IPS-NIHi7 (cell line): ENCODE results near the gene MIOS.
A peak's percentile ranks its signal among the peaks of the same experiment; 100 is the strongest.

ENCODE experiments used
- DNase-seq: peaks from one replicate; pipeline ENCODE4 v3.0.0; 2012; ENCODE audit warnings: mixed read lengths; ENCODE audit errors: extremely low spot score

The MIOS gene

DNA sequence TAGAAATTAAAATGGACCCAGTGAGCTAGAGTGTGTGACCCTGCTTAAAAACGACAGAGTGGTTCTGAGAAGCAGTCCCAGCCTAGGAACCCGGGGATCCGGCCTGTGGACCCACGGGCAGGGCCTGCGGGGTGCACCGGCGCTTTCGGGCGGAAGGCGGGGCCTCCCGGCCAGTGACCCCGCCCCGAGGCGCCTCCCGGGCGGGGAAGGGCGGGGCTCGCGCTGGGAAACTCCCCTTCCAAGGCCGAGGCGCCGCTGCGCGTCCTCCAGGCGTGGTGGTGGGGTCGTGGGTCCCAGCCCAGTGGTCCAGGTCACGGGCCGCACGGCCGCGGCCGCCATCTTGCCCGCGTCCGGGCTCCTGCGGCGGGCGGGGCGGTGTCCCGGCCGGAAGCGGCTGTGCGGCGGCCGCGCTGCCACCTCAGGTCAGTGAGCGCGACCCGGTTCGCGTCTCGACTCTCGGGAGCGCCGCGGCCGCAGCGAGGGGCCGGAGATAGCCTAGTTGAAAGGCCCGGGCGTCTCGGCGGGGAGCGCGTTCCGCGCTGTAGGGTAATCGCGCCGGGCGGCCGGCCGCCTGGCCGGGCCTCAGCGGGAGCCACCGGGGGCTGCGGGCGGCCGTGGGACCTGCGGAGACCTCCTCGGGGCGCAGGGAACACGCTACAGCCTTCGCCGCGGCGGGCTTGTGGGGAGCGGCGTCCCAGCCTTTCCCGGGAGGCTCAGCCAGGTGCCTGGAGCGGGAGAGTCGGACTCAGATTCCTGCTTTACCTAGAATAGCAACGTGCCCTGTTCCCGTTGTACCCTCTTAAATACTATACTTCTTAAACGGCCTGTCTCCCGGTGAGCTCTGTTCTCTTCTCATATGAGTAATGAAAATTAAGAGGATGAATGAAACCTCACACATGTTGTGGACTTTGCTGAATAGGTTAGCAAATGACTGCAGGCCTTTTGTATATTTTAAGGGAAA, at the start of gene MIOS:
TSS of gene MIOS (plus strand) at position 234 of the 961 bp plus-strand sequence. CDS start 5,592 bp downstream, outside the sequence.
- DNase-seq, result peak; percentile 93

DNA sequence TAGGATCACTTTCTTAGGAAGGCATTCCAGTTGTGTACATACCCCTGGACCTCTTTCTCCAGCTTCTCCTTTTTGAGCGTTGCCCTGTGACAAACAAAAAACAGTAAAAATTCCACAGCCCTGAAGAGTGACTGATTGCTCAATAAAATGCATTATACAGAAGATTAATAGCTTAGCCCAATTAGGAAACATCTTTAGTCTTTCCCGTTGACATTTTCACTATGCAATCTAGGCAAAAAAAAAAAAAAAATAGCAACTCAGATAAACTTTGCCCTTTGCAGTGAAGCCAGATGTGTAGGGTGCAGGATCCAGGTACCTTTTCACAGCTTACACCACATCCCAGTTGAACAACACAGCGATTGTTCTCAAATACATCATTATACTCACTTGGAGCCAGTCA, 48.9 kb upstream of the MIOS start:
- DNase-seq, result no peak

DNA sequence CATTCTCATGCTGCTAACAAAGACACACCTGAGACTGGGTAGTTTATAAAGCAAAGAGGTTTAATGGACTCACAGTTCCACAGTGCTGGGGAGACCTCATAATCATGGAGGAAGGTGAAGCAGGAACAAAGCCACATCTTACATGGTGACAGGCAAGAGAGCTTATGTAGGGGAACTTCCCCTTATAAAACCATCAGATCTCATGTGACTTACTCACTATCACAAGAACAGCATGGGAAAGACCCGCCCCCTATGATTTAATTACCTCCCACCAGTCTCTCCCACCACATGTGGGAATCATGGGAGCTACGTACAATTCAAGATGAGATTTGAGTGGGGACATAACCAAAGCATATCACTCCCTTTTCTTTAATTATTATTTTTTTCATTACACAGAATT, 47.6 kb upstream of the MIOS start:
- DNase-seq, result no peak

DNA sequence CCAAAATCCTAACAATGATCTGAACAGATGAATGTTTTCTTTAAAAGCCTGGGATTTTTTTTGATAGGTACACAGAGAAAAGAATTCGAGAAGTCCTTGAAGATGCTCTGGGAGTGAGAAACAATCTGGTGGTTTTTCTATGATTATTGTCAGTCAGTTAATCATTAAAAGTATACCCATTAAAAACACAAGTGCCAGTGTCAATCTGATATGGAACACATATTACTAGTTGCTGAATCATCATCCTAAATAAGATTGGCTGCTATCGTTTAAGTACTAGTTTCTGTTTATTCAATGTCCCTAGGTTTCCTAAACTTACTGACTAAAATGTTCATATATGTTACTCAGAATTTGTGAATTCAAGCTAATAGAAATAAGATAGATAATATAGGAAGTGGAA, 47.2 kb upstream of the MIOS start:
- no peak for DNase-seq

DNA sequence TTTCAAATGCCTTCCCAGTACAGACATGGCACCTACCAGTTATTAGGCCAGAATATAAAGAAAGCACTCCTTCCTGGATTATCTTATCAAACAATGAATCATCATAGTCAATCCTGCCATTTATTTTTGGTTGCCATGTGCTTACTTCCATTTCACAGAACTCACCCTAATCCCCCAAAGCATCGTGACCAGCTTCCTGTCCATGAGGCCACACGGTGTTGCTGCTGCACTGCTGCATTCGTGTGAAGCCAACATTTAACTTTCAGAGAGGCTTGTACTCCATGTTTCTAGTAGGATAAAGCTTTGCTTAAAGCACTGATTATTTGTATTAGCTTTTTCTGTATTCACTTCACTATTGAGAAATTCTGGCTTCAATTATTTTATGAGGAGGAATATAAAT, 45.4 kb upstream of the MIOS start:
- no peak for DNase-seq

DNA sequence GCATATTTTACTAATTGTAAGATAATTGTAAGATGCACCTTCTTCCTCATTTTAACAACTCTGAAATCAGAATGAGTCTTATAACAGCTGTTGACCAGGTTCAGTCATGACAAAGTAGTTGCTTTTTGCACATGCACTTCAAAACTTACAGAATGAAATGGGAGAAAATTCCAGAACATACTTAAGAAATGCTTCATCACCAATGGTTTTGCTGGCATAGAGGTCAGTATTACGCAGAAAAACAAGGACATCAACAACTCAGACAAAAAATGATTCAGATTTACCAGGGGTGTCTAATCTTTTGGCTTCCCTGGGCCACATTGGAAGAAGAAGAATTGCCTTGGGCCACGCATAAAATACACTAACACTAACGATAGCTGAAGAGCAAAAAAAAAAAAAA, 44.3 kb upstream of the MIOS start:
- no peak for DNase-seq

DNA sequence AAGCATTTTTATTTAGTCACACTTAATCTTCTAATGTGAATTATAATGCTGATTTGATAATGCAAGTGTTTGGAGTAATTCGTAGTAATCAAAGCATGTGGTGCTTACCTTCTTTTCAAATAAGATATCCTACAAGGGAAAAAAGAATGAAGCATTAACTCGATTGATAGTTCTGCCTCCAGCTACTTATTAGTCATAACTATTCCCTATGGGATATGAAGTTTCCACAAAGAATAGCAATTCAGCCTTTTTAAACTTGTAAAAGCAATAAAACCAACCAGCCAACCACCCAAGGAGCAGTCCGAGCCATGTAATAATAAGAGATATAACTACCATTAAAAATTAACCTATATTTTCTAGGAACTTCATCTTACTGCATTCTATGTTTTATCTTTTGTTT, 42.6 kb upstream of the MIOS start:
- DNase-seq, result no peak

DNA sequence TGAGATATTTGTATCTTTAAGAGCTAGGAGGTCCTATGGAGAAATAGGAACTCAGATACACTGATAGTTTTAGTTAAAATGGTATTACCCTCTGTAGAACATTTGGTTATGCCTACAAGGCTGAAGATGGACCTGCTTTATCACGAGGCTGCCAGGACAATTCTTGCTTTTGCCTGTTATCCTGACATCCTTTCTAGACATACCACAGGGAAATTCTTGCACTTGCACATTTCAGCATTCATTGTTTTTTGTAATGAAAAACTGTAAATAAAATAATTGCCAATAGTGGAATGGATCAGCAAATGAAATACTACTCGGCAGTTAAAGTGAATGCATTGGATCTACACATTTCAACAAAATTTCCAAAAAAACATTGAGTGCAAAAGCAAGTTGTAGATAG, 40.7 kb upstream of the MIOS start:
- DNase-seq, result no peak

DNA sequence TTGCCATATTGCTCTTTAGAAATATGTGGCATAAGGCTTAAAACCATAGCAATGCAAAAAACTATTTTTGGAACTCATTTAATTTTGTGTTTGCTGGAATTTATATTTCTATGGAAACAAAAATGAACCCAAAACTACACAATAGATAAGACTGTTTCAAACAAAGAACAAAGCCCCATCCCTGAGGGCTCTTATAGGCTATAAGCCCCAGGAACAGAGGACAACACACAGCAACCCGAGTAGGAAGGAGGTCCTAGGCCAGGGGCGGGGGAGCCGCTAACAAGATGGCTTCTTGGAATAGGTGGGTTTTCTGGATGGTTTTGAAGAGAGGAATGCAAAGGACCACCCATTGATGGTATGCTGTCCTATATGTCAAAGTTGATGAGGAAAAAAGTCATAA, 39.6 kb upstream of the MIOS start:
- no peak for DNase-seq

DNA sequence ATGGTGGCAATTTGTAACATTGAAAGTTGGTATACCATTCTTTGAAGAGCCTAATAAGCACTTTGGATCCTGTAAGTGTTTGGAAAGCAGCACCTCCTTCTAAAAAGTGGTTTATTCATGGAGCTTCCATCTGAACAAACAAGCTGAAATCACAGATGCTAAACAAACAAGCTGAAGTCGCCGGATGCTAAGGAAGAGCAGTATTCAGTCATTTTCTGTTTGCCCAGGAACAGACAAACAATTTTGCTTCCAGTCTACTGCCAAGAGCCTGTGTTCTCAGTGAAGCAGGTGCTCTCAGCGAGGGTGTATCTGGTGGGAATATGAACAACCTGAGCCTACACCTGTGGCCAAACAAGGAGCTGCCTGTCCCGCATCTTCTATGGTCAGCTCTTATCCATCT, 37.4 kb upstream of the MIOS start:
- DNase-seq, result no peak

DNA sequence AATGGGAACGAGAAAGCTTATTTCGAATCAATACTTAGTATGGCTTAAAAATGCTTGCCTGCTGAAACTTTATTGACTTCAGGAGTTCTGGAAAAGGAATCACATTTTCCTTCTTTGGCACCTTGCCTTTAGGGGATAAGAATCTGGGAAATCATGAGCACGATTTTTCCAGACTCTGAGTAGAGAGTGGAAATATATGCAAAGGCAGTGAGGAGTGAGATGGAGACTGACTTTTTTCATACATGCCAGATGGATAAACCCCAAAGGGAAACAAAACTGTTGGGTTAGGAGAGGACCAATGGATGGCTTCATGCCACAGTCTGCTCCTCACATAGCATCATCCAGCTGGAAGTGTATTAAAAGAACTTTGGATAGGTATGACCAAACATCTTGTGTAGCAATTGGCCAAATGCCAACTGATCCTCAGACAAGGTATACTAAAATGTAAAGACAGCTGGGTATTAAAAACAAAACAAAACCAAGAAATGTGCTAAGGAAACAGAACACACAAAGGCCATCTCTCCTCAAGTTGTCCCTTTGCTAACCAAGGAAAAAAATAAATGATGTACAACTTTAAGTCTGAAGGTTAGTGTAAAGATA, 32.8 kb upstream of the MIOS start:
- DNase-seq, result no peak

DNA sequence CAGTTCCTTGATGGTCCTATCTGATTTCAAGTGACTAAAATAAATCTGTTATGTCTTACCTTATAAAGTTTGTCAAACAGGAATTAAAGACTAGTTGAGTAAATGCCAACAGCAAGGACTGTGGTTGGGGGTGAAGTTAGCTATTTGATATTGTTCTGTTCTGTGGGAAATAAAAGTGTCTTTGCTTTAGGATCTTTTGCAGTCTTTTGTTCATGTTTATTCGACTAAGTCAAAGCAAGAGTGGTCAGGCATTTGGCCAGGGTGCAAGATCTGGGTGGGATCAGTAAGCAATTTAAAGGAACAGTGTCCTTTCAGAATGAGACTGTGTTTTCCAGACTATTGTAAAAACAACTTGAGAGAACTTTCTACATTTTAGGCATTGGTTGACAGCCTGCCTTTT, 31.0 kb upstream of the MIOS start, which contains the start of gene COL28A1:
TSS of gene COL28A1 (minus strand) at position 183 of the 400 bp plus-strand sequence. CDS start 2,998 bp downstream, outside the sequence.
- DNase-seq, result no peak

DNA sequence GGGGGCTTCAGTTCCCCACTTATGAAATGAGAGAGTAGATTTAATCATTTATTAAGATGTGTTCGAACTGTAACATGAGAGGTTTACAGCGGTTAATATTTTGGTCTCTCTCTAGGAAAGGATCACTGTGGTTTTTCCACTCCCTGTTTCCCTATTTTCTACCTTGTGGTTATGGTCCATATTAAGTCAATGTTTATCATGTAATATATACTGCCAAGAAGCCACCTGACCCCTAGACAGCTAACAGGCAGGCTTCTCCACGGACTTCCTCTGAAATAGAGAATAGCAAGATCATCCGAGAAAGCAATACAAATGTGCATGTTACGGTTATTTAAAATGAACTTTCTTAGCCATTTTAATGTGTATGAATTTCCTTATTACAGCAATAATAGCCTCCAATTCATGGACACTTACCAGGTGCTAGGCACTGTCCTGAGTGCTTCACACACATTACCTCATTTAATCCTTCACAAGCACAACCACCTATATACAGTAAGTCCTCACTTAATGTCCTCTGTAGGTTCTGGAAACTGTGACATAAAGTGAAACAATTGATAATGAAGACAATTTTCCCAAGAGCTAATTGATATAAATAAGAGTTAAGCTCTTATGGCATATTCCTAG, 30.2 kb upstream of the MIOS start:
- DNase-seq, result no peak

DNA sequence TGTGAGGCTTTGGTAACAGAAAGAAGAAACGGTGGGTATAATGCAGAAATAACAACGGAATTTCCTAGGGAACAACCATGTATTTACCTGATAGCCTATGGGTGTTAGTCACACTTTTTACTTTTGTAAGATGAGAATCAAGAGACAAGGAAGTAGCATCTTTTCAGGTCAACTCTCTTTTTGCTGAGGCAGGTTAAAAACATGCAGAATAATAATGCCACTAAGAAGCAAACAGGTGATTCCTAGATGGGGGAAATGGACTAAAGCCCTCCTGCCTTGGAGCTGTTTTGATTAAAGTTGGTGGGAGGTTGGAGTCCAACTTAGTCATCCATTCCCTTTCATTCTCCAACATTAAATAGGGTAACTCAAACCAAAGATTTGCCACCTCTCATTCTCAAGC, 29.0 kb upstream of the MIOS start:
- no peak for DNase-seq

DNA sequence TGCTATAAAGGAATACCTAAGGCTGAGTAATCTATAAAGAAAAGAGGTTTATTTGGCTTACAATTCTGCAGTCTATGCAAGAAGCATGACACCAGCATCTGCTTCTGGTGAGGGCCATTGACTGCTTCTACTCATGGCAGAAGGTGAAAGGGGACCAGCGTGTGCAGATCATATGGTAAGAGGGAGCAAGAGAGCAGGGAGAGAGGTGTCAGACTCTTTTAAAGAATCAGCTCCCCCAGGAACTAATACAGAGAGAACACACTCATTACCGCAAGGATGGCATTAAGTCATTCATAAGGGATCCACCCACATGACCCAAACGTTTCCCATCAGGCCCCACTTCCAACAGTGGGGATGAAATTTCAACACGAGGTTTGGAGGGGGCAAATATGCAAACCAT, 27.5 kb upstream of the MIOS start:
- no peak for DNase-seq

DNA sequence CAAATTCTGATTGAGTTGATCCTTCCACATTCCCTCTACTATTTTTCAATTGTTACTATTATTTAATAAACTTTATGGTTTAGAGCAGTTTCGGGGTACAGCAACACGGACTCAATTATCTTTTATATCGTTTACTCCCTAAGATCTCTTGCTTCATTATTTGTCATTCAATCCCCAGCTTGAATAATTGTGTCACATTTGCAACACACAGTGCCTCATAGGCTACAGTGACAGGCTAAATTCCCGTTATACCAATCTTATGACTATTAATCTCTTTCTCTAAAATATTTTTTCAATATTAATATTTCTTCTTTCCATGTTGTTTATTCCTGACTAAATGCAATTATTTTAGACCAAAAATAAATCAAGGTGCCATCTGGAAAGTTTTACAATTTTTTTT, 27.0 kb upstream of the MIOS start:
- DNase-seq, result no peak

DNA sequence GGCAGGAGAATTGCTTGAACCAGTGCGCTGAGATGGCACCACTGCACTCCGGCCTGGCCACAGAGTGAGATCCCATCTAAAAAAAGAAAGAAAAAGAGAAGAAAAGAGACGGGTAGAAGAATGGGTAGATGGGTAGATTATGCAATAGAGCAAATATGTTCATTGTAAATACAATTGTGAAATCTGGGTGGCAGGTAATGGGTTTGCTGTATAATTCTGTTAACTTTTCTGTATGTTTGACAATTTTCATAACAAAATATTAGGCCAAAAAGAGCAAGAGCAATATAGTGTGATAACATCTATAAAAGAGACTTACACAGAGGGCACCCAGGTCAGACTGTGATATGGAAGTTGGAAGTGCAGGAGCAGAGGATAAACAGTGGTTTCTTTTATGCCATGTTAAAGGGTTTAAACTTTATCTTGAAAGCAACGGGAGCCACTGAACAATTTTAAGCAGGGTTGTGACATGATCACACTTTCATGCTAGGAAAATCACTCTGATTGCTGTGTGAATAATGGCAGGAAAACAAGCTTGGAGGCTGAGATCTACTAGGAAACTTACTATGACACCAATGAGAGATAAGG, 24.3 kb upstream of the MIOS start:
- no peak for DNase-seq

DNA sequence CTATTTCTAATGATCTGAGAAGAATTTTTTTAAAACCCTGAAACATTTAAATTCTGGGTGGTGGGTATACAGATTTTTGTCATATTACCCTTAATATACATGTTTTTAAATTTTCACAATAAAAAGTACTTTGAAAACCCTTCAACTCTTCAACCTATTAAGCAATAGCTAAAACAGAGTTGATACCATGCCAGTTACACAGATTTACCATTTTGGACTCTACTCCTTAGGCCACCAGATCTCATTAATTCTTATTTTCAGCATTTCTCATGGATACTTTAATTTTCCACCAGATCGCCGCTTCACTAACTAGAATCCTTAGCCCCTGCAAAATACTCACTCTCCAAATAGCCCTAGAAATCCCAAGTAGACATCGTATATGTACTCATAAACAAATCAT, 18.3 kb upstream of the MIOS start:
- DNase-seq, result no peak

DNA sequence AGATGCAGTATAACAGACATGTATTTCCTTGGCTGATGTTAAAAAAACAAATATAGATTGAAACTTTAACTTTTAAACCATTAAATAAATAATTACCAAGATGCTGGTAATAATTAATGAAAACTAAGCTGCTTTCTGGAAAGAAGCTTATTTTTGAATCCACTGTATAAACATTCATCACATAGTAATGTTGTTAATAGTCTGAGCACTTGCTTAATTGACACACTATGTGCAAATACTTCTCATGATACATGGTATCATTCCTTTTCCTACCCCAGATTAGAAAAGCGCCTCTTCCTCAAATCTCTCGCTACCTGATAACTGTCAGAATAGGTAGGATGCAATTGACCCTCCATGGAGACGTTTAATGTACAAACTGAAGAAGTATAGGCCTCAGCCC, 16.0 kb upstream of the MIOS start:
- DNase-seq, result no peak

DNA sequence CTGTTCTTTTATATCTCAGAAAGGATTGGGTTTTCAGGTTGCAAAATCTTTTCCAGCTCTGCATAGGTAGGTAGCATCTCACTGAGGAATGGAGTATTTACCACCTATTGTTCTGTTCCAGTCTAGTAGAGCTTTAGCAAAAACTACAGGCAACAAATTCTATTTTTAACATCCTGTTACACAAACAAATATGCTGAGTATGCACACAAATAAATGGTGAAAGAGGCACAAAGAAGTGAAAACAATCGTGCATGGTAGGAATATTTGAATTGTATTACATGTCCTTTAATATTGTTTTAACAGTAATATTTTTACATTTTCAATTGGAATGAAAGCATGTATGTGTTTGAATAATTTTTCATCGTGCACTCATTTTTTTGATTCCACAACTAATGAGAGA, 14.5 kb upstream of the MIOS start:
- no peak for DNase-seq

DNA sequence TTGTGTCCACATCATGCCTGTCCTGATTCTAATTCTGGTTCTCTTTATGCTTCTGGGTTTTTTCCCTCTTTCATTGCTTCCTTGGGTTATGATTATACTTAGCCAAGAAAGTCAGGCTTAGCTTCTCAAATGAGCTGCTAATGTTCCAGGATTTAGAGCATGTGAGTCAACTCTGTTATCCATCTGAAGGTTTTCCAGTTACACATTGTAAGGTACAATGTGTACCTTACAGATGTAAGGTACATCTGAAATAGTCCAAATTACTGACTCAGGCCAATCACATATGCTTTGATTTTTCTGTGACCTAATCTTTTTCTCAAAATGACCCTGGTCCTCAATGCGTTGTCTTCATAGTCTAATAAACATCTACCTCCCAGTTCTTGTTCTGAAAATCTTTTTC, 13.3 kb upstream of the MIOS start:
- DNase-seq, result no peak

DNA sequence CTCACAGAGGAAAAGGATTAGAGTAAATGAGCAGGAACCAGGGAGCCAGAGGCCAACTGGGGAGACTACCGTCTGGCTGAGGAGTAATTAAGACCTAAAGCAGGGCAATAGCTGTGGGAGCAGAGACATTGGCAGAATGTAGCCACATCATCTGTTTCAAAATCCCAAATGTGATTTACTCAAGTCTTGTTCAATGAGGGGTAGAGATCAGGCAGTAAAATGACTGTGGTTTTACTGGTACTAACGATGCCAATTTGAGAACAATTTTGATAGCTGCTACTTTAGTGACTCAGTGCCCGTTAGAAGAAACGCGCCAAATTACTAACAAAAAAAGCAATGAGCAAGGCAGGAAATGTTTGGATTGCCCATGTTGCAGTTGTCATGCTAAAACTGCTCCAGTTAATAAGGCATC, 12.7 kb upstream of the MIOS start:
- DNase-seq, result no peak
